Measurements from ENCODE around the gene TMX1.

DNA sequence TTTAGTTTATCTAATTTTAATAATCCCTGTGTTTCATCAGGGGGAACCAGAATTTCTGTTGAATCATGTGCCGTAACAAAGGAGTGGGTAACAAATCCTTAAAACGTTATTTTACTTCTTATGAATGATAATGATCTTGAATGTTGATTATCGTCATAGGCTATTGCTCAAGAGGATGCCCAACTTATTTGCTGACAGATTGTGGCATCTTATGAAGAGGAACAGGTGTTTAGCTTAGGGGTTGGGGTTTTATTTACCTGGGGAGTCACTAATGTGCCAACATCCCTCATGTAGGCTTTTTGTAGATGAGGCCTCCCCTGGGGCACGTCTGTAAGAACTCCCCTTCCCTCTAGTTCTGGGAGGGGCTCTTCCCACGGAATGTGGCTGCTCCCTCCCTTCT, 32.4 kb upstream of the TMX1 start:
- TF ChIP-seq, protein P1, sequence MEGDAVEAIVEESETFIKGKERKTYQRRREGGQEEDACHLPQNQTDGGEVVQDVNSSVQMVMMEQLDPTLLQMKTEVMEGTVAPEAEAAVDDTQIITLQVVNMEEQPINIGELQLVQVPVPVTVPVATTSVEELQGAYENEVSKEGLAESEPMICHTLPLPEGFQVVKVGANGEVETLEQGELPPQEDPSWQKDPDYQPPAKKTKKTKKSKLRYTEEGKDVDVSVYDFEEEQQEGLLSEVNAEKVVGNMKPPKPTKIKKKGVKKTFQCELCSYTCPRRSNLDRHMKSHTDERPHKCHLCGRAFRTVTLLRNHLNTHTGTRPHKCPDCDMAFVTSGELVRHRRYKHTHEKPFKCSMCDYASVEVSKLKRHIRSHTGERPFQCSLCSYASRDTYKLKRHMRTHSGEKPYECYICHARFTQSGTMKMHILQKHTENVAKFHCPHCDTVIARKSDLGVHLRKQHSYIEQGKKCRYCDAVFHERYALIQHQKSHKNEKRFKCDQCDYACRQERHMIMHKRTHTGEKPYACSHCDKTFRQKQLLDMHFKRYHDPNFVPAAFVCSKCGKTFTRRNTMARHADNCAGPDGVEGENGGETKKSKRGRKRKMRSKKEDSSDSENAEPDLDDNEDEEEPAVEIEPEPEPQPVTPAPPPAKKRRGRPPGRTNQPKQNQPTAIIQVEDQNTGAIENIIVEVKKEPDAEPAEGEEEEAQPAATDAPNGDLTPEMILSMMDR (conservative IDR thresholded peaks at IDR 0.05): no peak
- TF ChIP-seq EZH2 (IDR thresholded peaks at IDR 0.05; ENCODE audit: low read depth): no peak

Data from PC-9 (cell line).